Liver (tissue), 9 donors: Measurements from ENCODE around the gene IL7R. TPM values are rescaled to one million over a fixed set of nuclear protein-coding genes. Genes with fewer than 3 reads are reported as not detected.

ENCODE experiments used
- DNase-seq: peaks from one replicate; pipeline ENCODE4 v3.0.0-alpha.2; 2017; ENCODE audit warnings: low spot score
- H3K27ac ChIP-seq, 2 donors: one replicate each; pipeline ENCODE4 v1.7.0; 2013; ENCODE audit warnings: inconsistent platforms in 2 of 2, low read length in 2 of 2, control low read depth in 1 of 2, low read depth in 1 of 2, mild to moderate bottlenecking in 1 of 2
- H3K27me3 ChIP-seq, 4 donors: one replicate each; pipeline versions ENCODE4 v1.6.1 to v1.7.0; 2013; ENCODE audit warnings: low read length in 3 of 4, inconsistent platforms in 1 of 4, mild to moderate bottlenecking in 1 of 4, moderate library complexity in 1 of 4; ENCODE audit not compliant: control insufficient read depth in 4 of 4, insufficient read depth in 4 of 4
- H3K36me3 ChIP-seq, 4 donors: one replicate each; pipeline versions ENCODE4 v1.6.1 to v1.7.0; 2013; ENCODE audit warnings: low read length in 3 of 4, mild to moderate bottlenecking in 3 of 4, low read depth in 1 of 4, moderate library complexity in 1 of 4; ENCODE audit not compliant: control insufficient read depth in 4 of 4, insufficient read depth in 3 of 4
- H3K4me1 ChIP-seq, 4 donors: one replicate each; pipeline versions ENCODE4 v1.6.1 to v1.7.0; 2013; ENCODE audit warnings: low read length in 3 of 4, mild to moderate bottlenecking in 3 of 4, moderate library complexity in 1 of 4; ENCODE audit not compliant: control insufficient read depth in 4 of 4, insufficient read depth in 4 of 4
- H3K4me3 ChIP-seq, 3 donors: one replicate each; pipeline versions ENCODE4 v1.6.1 to v1.7.0; 2013; ENCODE audit warnings: low read length in 3 of 3, control low read depth in 1 of 3, low read depth in 1 of 3, mild to moderate bottlenecking in 1 of 3
- H3K9ac ChIP-seq, 2 donors: one replicate each; pipeline ENCODE4 v1.7.0; 2013; ENCODE audit warnings: low read length in 2 of 2, mild to moderate bottlenecking in 2 of 2, moderate library complexity in 2 of 2, control low read depth in 1 of 2, low read depth in 1 of 2
- H3K9me3 ChIP-seq, 4 donors: one replicate each; pipeline versions ENCODE4 v1.6.1 to v1.7.0; 2013; ENCODE audit warnings: low read length in 3 of 4; ENCODE audit not compliant: control insufficient read depth in 4 of 4
- EGR1 ChIP-seq, 2 donors: IDR thresholded peaks; 2 replicates each; pipeline ENCODE4 v1.6.1; 2016 to 2018; ENCODE audit warnings: antibody characterized with exemption in 2 of 2, low read depth in 2 of 2
- FOXA1 ChIP-seq: IDR thresholded peaks from 2 replicates; pipeline ENCODE4 v1.6.1; 2016; ENCODE audit warnings: antibody characterized with exemption
- FOXA2 ChIP-seq: IDR thresholded peaks from 2 replicates; pipeline ENCODE4 v1.6.1; 2016; ENCODE audit warnings: antibody characterized with exemption
- GABPA ChIP-seq, 2 donors: IDR thresholded peaks in 1 of 2; conservative IDR thresholded peaks in 1 of 2; 2 replicates each; pipeline ENCODE4 v1.6.1; 2016; ENCODE audit warnings: antibody characterized with exemption in 2 of 2, mild to moderate bottlenecking in 1 of 2, moderate library complexity in 1 of 2
- HNF4A ChIP-seq, 2 donors: conservative IDR thresholded peaks; 2 replicates each; pipeline ENCODE4 v1.6.1; 2016; ENCODE audit warnings: antibody characterized with exemption in 2 of 2, mild to moderate bottlenecking in 2 of 2
- HNF4G ChIP-seq: IDR thresholded peaks from 2 replicates; pipeline ENCODE4 v1.6.1; 2016; ENCODE audit warnings: antibody characterized with exemption
- JUND ChIP-seq, 2 donors: IDR thresholded peaks; 2 replicates each; pipeline ENCODE4 v1.6.1; 2016; ENCODE audit warnings: antibody characterized with exemption in 2 of 2
- RAD21 ChIP-seq, 2 donors: IDR thresholded peaks; 2 replicates each; pipeline ENCODE4 v1.6.1; 2016; ENCODE audit warnings: antibody characterized with exemption in 2 of 2, mild to moderate bottlenecking in 2 of 2
- RXRA ChIP-seq, 2 donors: IDR thresholded peaks; 2 replicates each; pipeline ENCODE4 v1.6.1; 2017 to 2018; ENCODE audit warnings: antibody characterized with exemption in 2 of 2, mild to moderate bottlenecking in 1 of 2
- SP1 ChIP-seq: IDR thresholded peaks from 2 replicates; pipeline ENCODE4 v1.6.1; 2018; ENCODE audit warnings: antibody characterized with exemption, mild to moderate bottlenecking
- YY1 ChIP-seq: IDR thresholded peaks from 2 replicates; pipeline ENCODE4 v1.6.1; 2016; ENCODE audit warnings: antibody characterized with exemption, mild to moderate bottlenecking
- WGBS: extraction: QIAGEN DNeasy Blood & Tissue Kit; methylation state at CpG from one replicate; pipeline ENCODE4 v1.1.7; 2013; 5-methylcytosine and 5-hydroxymethylcytosine counted together
- polyA plus RNA-seq, 2 donors: library from polyadenylated mRNA; stranded (reverse) in 1 of 2; unstranded in 1 of 2; fragments of 200-250 nt in 1 of 2; fragments of >200 nt in 1 of 2; fragmentation: Nextera tagmentation in 1 of 2; extraction: Ambion mirVana in 1 of 2; gene quantifications; one replicate each; pipeline versions ENCODE4 v1.2.1 to v1.2.3, GENCODE V29; 2013 to 2015
- total RNA-seq, 2 donors: library from RNA; depleted of rRNA; stranded (reverse); fragments of >200 nt; gene quantifications; one replicate each; pipeline ENCODE4 v1.2.3, GENCODE V29; 2014
- TF ChIP-seq, protein P1 (sequence below): IDR thresholded peaks from 2 replicates; pipeline ENCODE4 v1.6.1; 2016; ENCODE audit warnings: antibody characterized with exemption
- TF ChIP-seq, protein P2 (sequence below): IDR thresholded peaks from 2 replicates; pipeline ENCODE4 v1.6.1; 2016; ENCODE audit warnings: antibody characterized with exemption
- TF ChIP-seq, protein P3 (sequence below): fragments of 150-350 bp; IDR thresholded peaks from 2 replicates; pipeline ENCODE4 v1.5.1; 2017; ENCODE audit warnings: improper control_type of control experiment, low read depth, low read length; ENCODE audit not compliant: missing input control
- TF ChIP-seq, protein P4 (sequence below): IDR thresholded peaks from 2 replicates; pipeline ENCODE4 v1.6.1; 2016; ENCODE audit warnings: antibody characterized with exemption, mild to moderate bottlenecking
- TF ChIP-seq, protein P5 (sequence below): IDR thresholded peaks from 2 replicates; pipeline ENCODE4 v1.6.1; 2016; ENCODE audit warnings: antibody characterized with exemption
- donor health status: healthy.
- donor health status: healthy.
- donor health status: healthy.
- donor health status: healthy.
- donor health status: healthy.

The IL7R gene
- total and polyA plus RNA-seq, 4 donors = 1.0 to 5.4 (median 2.4) TPM

DNA sequence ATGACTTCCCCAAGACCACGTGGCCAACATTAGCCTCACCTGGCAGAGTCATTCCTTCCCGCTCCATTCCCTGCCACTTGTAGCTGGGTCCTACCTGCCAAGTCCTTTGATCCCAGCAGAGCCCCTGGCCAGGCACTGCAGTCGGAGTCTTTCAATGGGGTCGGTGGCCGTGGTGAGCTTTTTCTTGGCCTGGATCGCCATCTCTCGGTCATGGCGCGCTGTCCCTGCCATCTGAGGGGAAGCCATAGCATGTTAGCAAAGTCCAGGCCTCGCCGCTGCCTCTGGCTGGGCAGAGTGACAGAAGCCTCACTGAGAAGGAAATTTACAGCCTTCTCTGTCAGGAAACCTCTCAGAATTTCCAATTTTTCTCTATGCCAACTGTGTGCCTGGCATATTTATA lies 64.2 kb downstream of the IL7R start:
- H3K27ac ChIP-seq = no peak overlapping the region
- no peak overlapping the region for H3K9ac ChIP-seq
- no peaks in the 10 kb centered on the region for H3K9me3 ChIP-seq
- H3K4me1 ChIP-seq = peaks cover 0 to 6% (median 3%) of the 10 kb centered on the region in 4 donors
- H3K27me3 ChIP-seq = peaks cover 0 to 7% (median 2%) of the 10 kb centered on the region in 4 donors
- H3K4me3 ChIP-seq = no peak overlapping the region
- no peak for DNase-seq
- no peak for TF ChIP-seq SP1
- TF ChIP-seq RAD21 (IDR thresholded peaks at IDR 0.05) = peak in 1 of 2 donors; percentile 11
- no peaks in the 10 kb centered on the region for H3K36me3 ChIP-seq
- WGBS = 71% methylated on average over 11 of the region's 11 CpGs

DNA sequence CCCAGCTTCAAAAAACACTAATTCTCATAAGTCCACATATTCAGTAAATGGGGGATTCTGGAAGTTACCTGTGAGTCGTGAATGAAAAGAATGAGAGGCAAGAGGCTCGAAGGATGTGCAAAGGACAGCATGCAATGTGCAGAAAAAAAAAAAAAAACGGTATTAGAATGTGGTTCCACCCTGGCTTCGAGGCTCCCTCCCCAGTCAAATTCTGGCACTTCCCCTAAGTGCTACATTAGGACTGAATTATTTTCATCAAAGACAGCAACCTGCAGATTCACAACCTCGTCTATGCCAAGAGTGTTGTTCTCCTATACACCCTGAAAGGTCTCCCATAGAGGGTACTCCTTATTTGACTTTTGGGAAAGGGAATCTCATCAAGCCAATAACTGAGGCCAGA lies 65.2 kb downstream of the IL7R start:
- TF ChIP-seq GABPA (IDR thresholded peaks at IDR 0.05 in 1 of 2, conservative IDR thresholded peaks at IDR 0.05 in 1 of 2) = no peak
- TF ChIP-seq EGR1 (IDR thresholded peaks at IDR 0.05; ENCODE audit: low read depth in 2 of 2) = no peak
- TF ChIP-seq, protein P1, sequence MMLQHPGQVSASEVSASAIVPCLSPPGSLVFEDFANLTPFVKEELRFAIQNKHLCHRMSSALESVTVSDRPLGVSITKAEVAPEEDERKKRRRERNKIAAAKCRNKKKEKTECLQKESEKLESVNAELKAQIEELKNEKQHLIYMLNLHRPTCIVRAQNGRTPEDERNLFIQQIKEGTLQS = no peak
- TF ChIP-seq RXRA (IDR thresholded peaks at IDR 0.05) = no peak
- no peak for TF ChIP-seq HNF4A (conservative IDR thresholded peaks at IDR 0.05)
- no peak for TF ChIP-seq FOXA1
- no peak for TF ChIP-seq YY1
- TF ChIP-seq, protein P2, sequence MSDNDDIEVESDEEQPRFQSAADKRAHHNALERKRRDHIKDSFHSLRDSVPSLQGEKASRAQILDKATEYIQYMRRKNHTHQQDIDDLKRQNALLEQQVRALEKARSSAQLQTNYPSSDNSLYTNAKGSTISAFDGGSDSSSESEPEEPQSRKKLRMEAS = no peak
- no peak for TF ChIP-seq FOXA2
- TF ChIP-seq, protein P3, sequence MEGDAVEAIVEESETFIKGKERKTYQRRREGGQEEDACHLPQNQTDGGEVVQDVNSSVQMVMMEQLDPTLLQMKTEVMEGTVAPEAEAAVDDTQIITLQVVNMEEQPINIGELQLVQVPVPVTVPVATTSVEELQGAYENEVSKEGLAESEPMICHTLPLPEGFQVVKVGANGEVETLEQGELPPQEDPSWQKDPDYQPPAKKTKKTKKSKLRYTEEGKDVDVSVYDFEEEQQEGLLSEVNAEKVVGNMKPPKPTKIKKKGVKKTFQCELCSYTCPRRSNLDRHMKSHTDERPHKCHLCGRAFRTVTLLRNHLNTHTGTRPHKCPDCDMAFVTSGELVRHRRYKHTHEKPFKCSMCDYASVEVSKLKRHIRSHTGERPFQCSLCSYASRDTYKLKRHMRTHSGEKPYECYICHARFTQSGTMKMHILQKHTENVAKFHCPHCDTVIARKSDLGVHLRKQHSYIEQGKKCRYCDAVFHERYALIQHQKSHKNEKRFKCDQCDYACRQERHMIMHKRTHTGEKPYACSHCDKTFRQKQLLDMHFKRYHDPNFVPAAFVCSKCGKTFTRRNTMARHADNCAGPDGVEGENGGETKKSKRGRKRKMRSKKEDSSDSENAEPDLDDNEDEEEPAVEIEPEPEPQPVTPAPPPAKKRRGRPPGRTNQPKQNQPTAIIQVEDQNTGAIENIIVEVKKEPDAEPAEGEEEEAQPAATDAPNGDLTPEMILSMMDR = no peak
- TF ChIP-seq HNF4G = no peak
- TF ChIP-seq, protein P4, sequence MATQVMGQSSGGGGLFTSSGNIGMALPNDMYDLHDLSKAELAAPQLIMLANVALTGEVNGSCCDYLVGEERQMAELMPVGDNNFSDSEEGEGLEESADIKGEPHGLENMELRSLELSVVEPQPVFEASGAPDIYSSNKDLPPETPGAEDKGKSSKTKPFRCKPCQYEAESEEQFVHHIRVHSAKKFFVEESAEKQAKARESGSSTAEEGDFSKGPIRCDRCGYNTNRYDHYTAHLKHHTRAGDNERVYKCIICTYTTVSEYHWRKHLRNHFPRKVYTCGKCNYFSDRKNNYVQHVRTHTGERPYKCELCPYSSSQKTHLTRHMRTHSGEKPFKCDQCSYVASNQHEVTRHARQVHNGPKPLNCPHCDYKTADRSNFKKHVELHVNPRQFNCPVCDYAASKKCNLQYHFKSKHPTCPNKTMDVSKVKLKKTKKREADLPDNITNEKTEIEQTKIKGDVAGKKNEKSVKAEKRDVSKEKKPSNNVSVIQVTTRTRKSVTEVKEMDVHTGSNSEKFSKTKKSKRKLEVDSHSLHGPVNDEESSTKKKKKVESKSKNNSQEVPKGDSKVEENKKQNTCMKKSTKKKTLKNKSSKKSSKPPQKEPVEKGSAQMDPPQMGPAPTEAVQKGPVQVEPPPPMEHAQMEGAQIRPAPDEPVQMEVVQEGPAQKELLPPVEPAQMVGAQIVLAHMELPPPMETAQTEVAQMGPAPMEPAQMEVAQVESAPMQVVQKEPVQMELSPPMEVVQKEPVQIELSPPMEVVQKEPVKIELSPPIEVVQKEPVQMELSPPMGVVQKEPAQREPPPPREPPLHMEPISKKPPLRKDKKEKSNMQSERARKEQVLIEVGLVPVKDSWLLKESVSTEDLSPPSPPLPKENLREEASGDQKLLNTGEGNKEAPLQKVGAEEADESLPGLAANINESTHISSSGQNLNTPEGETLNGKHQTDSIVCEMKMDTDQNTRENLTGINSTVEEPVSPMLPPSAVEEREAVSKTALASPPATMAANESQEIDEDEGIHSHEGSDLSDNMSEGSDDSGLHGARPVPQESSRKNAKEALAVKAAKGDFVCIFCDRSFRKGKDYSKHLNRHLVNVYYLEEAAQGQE = no peak
- no peak for TF ChIP-seq JUND (IDR thresholded peaks at IDR 0.05)
- TF ChIP-seq, protein P5, sequence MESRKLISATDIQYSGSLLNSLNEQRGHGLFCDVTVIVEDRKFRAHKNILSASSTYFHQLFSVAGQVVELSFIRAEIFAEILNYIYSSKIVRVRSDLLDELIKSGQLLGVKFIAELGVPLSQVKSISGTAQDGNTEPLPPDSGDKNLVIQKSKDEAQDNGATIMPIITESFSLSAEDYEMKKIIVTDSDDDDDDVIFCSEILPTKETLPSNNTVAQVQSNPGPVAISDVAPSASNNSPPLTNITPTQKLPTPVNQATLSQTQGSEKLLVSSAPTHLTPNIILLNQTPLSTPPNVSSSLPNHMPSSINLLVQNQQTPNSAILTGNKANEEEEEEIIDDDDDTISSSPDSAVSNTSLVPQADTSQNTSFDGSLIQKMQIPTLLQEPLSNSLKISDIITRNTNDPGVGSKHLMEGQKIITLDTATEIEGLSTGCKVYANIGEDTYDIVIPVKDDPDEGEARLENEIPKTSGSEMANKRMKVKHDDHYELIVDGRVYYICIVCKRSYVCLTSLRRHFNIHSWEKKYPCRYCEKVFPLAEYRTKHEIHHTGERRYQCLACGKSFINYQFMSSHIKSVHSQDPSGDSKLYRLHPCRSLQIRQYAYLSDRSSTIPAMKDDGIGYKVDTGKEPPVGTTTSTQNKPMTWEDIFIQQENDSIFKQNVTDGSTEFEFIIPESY = no peak
- TF ChIP-seq SP1 = no peak
- no peak for DNase-seq
- WGBS = 56% methylated on average over 5 of the region's 5 CpGs
- Histone ChIP-seq H3K27me3 (peaks cover 0 to 7% (median 2%) of the 10 kb centered on the region in 4 donors), H3K9ac (no peak overlapping the region), H3K4me3 (no peak overlapping the region), H3K27ac (no peak overlapping the region), H3K9me3 (no peaks in the 10 kb centered on the region), H3K36me3 (no peaks in the 10 kb centered on the region), H3K4me1 (peaks cover 0 to 11% (median 6%) of the 10 kb centered on the region in 4 donors)
